Left colon (tissue), 2 donors: ENCODE results near the gene CC2D1B. TPM values are rescaled to one million over a fixed set of nuclear protein-coding genes. Genes with fewer than 3 reads are reported as not detected.

Source experiments
- ATAC-seq: fragments of 200-7000 bp; cut with Tn5 transposase; one replicate; pipeline ENCODE4 v1.9.1; 2020; ENCODE audit warnings: mild to moderate bottlenecking, moderate library complexity
- DNase-seq, 2 donors: peaks; one replicate each; pipeline ENCODE4 v3.0.0-alpha.2; 2020
- intact Hi-C, 2 donors: fragments of 100-400 bp; cut with DNase I in 1 of 2; cut with micrococcal nuclease in 1 of 2; formaldehyde crosslinking; loops; one replicate each; pipeline versions ENCODE4 v1.11.2 to v1.14.0; 2022; cut with DNase I, micrococcal nuclease
- total RNA-seq, 2 donors: library from RNA; stranded (reverse); fragmentation: NEBNext Ultra II Directional; extraction: Animal tissue kit (Norgen Biotek cat#: 25700); gene quantifications; one replicate each; pipeline ENCODE4 v1.2.1, GENCODE V29; 2021
- donor health status: DM: no; HTN: no; CAD: no.
- donor health status: DM: yes; HTN: yes; CAD: no.

CC2D1B gene
- total RNA-seq, 2 donors from 2014 or later, result 32.8 to 35.3 TPM

DNA sequence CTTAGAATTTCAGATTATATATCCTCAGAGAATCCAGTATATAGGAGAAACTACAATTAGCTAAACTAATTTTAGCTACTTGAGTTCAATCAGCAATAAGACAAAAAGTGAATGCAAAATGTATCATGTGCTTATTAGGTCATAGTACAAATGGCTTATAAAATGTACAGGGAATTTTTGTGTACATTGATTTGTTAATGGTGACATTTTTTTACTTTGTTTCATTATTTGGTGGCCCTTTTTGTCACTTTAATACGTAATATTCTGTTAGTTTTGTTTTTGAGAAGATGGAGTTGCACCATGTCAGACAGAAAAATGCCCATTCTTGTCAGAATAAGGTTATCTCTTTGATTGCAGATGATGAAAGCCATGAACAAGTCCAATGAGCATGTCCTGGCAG is 33.6 kb downstream of the CC2D1B start:
- no peak for DNase-seq
- ATAC-seq, result no peak
- intact Hi-C loops, result no loop called here

DNA sequence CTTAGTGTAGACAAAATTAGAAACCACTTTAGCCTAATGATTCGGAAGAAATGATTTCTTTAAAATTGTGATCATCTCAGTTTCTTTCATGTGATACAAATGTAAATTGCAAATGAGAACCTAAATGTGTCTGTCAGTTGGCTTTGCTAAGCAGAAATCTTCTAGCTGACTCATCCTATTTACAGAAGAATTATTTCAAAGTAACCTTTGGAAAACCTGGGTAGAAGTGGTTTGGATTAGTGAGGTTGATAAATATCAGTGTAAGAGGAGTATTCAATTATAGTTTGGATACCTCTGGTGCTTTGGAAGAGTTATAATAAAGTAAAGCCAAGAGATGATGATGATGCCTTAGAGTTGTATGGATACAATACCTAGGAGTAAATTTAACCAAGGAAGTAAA is 37.4 kb downstream of the CC2D1B start:
- no peak for DNase-seq
- intact Hi-C loops, result no loop called here
- no peak for ATAC-seq

DNA sequence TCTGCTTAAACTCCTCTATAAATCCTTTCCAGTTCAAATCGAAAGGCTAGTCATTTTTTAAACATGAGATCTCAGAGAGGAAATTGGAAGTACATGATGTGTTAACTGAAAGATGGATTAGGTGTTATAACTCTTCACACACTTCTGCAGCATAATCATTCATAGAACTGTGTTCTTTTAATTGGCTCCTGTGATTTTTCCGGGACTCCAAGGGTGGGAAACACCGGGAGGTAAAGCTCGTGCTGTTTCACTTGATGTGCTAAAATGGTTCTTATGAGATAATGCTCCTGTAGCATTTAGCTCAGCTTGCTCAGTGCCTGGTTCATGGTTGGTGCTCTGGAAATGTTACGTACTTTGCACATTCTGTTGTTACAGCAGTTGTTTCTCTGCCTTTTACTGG is 40.2 kb downstream of the CC2D1B start:
- intact Hi-C loops, result no loop called here
- DNase-seq (no peak), ATAC-seq (no peak)

DNA sequence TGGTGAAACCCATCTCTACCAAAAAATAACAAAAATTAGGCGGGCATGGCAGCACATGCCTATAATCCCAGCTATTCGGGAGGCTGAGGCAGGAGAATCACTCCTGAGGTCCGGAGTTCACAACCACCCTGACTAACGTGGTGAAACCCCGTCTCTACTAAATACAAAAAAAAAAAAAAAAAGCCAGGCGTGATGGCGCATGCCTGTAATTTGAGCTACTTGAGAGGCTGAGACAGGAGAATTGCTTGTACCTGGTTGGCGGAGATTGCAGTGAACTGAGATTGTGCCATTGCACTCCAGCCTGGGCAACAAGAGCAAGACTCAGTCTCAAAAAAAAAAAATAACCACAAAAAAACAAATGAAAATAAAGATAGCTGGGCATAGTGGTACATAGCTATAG is 42.3 kb downstream of the CC2D1B start:
- ATAC-seq (no peak), DNase-seq (no peak)
- intact Hi-C loops, result no loop called here

DNA sequence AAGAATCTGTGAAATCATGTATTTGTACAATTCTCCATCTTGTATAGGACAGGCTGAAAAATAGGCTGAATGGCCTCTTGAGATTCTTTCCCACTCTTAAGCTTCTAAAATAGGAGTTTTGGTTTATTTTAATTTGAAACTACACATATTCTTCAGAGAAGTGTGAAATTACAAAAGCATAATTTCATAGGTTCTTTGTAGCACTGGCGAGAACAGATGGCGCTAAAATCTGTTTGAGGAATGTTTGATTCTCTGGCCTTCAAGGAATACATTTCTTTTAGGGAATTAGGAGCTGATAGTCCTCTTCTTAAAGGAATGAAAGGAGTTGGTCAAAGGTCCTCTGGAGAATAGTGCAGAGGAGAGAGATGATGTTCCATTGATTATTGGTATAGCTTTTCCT is 44.9 kb downstream of the CC2D1B start:
- DNase-seq (no peak), ATAC-seq (no peak)
- intact Hi-C loops, result no loop called here

DNA sequence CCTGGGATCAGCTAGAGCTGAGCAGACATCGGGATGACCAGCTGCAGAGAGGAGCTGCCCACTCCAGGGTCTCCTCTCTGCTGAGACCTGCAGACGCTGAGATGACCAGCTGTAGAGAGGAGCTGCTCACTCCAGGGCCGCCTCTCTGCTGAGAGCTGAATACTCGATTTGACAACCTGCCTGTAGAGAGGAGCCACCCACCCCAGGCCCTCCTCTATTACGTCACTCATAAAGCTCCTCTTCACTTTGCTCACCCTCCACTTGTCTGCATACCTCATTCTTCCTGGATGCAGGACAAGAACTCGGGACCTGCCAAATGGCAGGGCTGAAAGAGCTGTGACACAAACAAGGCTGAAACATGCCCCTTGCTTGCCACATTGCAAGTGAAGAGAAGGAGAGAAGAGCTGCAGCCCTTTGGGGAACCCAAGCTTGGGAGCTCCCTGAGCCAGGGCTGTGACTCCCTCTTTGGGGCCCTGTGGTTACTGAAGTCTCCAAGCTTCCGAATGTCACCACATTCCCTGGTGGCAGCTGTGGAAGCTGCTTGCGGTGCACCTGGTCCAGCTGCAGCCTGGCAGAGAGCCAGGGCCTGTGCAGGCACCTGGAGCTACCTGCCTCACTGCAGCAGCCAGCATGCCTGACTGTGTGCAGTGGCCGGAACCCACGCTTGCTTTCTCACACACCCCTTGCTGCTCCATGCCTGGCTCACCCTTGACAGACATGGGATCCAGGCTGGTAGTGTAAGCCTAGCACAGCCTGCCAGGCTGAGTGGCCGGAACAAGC is 59.6 kb downstream of the CC2D1B start:
- no peak for DNase-seq
- intact Hi-C loops, result loop anchor here in 1 of 2 donors (10.0 kb wide), 1 partner anchor 182 kb away; no protein-coding TSS in a partner anchor
- ATAC-seq, result no peak

DNA sequence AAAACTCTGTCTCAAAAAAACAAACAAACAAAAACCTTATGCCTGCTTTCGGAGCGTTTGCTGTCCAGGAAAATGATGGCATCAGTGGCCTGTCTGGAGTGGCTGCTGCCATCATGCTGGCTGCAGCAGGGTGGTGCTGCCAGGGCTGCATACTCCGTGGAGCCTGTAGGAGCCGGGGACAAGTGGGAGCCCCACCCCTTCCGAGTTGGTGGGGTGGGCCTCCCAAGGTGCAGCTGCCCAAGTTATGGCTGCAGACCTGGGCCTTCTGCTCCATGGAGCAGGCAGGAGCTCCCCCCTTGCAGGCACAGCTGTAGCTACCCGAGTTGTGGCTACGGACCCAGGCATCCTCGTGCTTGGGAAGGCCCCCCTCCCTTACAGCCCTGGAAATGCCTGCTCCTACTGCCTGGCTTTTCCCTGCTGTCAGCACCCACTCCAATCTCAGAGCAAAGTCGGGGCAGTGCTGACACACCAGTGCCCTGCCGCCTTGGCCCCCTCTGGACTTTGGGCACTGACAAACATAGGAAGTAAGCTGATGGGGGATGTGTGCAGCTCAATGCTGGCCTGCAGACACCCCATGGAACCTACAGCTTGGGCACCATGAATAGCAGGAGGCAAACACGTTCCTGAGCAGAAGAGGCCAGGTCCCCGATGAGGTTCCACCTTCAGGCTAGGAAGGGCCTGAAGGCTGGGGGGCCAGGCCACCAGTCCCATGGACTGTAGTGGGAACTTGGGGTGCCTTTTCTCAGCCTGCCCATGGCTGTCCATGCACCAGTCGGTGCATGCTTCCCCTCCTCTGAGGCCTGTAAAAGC is 60.4 kb downstream of the CC2D1B start:
- ATAC-seq, result no peak
- no peak for DNase-seq
- intact Hi-C loops, result loop anchor here in 1 of 2 donors (10.0 kb wide), 1 partner anchor 181 kb away; no protein-coding TSS in a partner anchor

Other genes starting within 250 kb of the CC2D1B start
- 10 to 100 TPM; 17.3 to 20.2 TPM for gene ZFYVE9, start 224.1 kb downstream of the CC2D1B start, total RNA-seq
- gene ORC1, start 38.2 kb upstream of the CC2D1B start, total RNA-seq, result 1 to 10 TPM; 1.7 to 4.3 TPM
- gene PRPF38A, start 38.4 kb upstream of the CC2D1B start, total RNA-seq, result 10 to 100 TPM; 45.8 to 50.0 TPM
- 10 to 100 TPM; 22.3 to 24.5 TPM for gene TUT4, start 186.9 kb upstream of the CC2D1B start, total RNA-seq
- gene GPX7, start 236.2 kb upstream of the CC2D1B start, total RNA-seq, result 1 to 10 TPM; 1.4 to 3.0 TPM